HG02870 (cell line): ENCODE results near the gene KANSL1.
"Not testable (repeated sequence)": the region's sequence is repeated elsewhere in the genome, so short reads cannot be mapped to it uniquely, and the experiment has no call there.

Source experiments
- ATAC-seq: cut with Tn5 transposase; IDR thresholded peaks from one replicate; pipeline ENCODE4 v1.9.1; 2021; ENCODE audit warnings: mild to moderate bottlenecking, moderate library complexity; ENCODE audit not compliant: unreplicated experiment

KANSL1 gene

DNA sequence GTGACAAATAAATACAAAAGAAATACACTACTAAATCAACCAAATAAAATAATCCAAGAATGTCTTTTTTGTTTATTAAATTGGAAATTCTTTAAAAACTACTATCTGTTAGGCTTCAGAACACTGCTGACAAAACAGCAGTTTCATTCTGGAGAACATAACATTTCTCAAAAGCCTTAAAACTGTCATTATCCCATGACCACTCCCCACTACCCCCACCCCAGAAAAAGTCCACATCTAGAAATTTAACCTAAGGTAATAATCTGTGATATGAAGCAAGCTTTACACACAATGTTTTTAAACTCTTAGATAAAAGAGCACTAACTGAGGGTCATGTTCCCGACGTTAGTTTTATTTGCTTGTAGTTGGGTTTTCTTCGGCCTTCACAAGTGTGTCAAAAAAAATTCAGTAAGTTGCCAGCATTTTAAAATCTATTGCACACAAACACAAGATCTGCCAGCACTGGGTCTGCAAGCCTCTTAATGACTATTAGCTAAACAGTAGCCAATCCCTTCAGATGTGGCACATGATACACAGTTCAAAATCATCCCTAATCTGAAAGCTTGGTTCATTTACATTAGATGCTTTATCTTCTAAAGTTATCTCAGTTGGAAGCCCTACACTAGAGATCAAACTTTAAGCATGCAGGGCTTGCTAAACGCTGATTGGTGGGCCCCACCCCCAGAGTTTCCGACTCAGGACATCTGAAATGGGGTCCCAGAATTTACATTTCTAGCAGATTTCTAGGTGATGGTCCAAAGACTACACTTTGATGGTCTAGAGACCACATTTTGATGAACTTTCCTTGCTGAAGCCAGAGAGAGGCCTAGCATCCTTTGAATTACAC, 75.2 kb downstream of the KANSL1 start:
- ATAC-seq, result no peak

DNA sequence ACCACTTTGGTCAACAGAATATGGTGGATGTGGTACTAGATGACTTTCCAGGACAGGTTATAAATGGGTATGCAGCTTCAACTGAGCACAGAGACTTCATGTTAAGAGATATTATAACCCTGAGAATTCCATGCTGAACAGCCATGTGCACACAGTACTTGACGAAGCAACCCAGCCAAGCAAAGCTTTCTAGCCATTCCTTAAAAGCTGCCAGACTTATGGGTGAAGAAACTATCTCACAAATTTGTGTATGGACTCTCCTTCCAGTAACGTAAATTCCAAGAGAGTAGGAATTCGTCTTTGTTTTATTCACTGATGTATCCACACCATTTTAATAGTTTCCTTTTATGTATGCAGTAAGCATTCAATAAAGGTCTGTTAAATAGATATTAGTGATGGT, 76.1 kb downstream of the KANSL1 start:
- no peak for ATAC-seq

DNA sequence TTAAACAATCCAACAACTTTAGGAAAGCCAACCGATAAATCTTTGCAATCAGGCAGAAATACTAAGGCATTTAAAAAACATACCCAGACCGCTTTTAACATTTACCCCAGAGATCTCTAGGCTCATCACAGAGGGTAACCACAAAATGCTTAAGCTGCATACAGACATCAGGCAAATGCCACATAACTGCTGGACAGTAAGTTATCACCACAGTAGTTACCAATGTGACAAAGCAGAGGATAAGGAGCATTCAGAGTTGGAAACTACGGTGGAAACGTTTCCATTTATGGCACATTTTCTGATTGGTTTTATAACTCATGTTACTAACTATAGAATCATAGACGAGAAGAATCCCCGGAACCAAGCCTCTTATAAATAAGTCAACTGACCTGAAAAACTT, 77.5 kb downstream of the KANSL1 start:
- ATAC-seq, result no peak

GRCh38 chr17:46111236-46111635, 82.0 kb downstream of the KANSL1 start:
- ATAC-seq, result not testable (repeated sequence)

DNA sequence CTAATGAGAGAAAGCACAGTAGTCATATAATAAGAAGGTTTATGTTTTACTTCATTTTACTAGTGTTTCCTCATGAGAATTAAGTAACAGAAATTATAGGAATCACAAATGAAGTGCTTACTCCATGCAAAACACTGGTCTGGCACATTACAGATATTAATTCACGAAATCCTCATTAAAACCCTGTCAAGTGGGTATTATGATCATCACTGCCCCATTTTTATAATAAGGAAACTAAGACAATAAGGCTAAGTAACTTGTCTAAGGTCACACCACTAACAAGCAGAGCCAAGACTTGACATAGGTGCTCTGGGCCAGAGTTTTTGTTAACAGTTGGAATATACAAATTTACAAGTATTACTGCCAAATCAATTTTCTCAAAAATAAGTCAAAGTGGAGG, 83.0 kb downstream of the KANSL1 start:
- ATAC-seq, result no peak

DNA sequence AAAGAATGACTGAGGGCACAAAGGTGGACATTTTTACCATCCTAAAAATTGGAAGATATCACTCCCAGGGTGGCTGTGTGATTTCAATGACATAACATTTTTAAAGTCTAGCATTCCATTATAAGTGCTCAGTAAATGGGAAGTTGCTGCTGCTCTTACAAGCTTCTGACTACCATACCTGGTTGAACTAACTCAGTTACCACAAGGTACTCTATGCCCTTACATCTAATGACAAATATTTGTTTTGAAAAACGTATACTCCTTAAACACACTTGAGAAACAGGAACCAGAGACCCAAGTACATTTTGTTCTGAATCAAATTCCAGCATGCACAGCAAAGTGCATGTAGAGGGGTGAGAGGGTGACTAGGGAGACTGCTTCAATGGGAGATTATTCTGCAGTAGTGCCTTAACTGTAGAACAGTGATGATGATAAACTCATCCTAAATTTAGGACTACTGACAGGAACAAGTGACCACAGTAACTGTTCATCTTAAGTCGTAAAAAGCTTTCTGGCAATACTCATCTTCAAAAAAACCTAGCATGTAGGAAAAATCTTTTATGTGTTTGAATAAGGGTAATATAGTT, 83.5 kb downstream of the KANSL1 start:
- no peak for ATAC-seq

GRCh38 chr17:46108550-46109110, 84.6 kb downstream of the KANSL1 start:
- no peak for ATAC-seq

DNA sequence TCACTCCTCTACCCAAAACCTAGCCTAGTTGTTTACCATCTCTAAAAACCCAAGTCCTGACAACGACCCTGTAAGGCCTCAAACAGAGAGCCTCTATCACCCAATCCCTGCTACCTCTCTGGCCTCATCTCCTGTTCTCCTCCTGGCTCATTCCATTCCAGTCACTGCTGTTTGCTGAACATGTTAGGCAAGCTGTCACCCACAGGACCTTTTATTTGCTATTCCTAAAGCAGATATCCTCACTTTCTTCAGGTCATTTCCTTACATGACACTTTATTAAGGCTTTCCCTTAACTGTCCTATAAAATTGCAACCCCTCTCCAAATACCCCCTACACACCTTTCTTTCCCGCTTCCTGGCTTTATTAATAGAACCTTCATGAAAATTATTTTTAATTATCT, 85.1 kb downstream of the KANSL1 start:
- no peak for ATAC-seq

- no peak for ATAC-seq
Observed at GRCh38 chr17:46106966-46107644, 86.1 kb downstream of the KANSL1 start.

GRCh38 chr17:46102806-46103205, 90.4 kb downstream of the KANSL1 start:
- ATAC-seq, result not testable (repeated sequence)

GRCh38 chr17:46101785-46102617, 91.2 kb downstream of the KANSL1 start:
- not testable (repeated sequence) for ATAC-seq

DNA sequence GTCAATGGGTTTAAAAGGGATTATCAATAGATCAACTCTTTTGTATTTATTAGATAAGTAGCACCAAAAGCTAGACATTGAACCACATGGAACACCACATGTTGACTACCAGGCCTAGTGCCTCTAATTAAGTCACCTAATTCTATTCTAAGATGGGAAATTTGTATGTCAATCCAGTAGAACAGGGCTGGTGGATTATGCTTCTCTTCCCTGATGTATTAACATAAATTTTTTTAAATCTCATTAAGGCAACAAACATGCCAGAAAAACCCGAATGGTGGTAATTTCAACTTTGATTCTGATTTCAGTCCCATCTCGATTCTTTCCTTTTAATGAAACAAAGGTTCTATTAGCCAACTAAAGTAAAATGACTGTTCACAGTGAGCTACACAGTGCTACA, 92.6 kb downstream of the KANSL1 start:
- ATAC-seq, result no peak

GRCh38 chr17:46099865-46100264, 93.4 kb downstream of the KANSL1 start:
- ATAC-seq, result no peak

GRCh38 chr17:46097497-46097896, 95.7 kb downstream of the KANSL1 start:
- no peak for ATAC-seq

- no peak for ATAC-seq
Observed at GRCh38 chr17:46092991-46093390, 100.2 kb downstream of the KANSL1 start.

GRCh38 chr17:46090871-46091270, 102.4 kb downstream of the KANSL1 start:
- ATAC-seq, result no peak

DNA sequence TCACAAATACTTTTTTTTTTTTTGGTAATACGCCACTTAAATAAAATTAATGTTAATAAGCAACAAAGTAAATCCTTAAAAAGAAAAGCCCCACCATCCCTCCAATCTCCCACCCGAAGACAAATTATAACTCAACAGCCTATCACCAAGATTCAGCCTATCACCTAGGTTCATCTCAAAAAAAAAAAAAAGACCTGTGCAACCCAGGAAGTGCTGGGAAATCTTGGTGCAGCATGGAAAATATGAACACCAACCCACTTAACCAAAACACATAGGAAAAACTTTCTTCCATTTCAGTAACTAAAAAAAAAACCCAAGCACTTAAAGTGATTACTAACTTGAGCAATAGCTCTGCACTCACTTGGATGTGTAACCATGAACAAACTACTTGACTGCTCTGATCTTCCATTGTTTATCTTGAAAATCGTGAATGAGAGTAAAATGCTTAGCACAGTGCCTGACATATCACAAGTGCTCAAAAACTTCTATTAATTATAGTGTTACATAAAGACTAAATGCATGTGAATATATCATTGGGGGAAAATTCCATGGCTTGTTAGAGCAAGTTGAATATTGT, 103.8 kb downstream of the KANSL1 start:
- ATAC-seq, result no peak

- no peak for ATAC-seq
Observed at GRCh38 chr17:46088595-46088994, 104.6 kb downstream of the KANSL1 start.

DNA sequence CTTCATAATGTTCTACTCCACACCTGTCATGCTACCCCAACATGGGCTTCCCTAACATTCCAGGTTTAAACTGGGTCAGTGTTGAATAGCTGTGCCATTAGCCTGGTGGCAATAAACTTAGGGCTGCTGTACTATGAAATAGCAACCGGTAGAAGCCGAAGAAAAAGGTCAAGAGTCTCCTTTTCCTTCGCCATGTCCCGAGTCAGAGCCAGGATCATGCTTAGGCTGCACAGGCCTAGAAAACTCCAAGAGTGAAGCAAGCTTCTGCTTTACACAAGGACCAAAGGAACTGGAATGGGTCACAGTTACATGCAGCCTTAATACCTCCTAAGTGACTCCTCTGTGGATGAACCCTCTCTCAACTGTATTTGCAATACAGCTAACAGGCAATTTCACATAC, 105.4 kb downstream of the KANSL1 start:
- not testable (repeated sequence) for ATAC-seq

GRCh38 chr17:46086821-46087220, 106.4 kb downstream of the KANSL1 start:
- ATAC-seq, result no peak
